CD4-positive, alpha-beta memory T cell (primary cell): ENCODE data around the gene DUS1L. TPM values are rescaled to one million over a fixed set of nuclear protein-coding genes. Genes with fewer than 3 reads are reported as not detected.

Experiments used
- CTCF ChIA-PET: fragments of 350-600 bp; sonication (Branson Sonifier 250); formaldehyde crosslinking; loops from one replicate; lab custom pipeline; 2021; ENCODE audit warnings: inconsistent platforms; ENCODE audit not compliant: partially characterized antibody; lab: Charles Lee
- POLR2A ChIA-PET: fragments of 350-600 bp; sonication (Branson Sonifier 250); formaldehyde crosslinking; loops from one replicate; lab custom pipeline; 2021; ENCODE audit not compliant: partially characterized antibody; lab: Charles Lee
- DNase-seq, 5 donors: peaks; one replicate each; pipeline versions ENCODE4 v3.0.0 to v3.0.0-alpha.2; 2020 to 2022; ENCODE audit warnings: mixed read lengths in 1 of 5
- H3K27ac ChIP-seq: one replicate; pipeline ENCODE4 v1.7.0; 2013; ENCODE audit warnings: low read depth, low read length
- H3K27me3 ChIP-seq: 2 replicates; pipeline ENCODE4 v1.7.0; 2013; ENCODE audit warnings: mild to moderate bottlenecking, low read length, moderate library complexity; ENCODE audit not compliant: insufficient read depth
- H3K36me3 ChIP-seq: 2 replicates; pipeline ENCODE4 v1.7.0; 2013; ENCODE audit warnings: mild to moderate bottlenecking, low read length, moderate library complexity; ENCODE audit not compliant: insufficient read depth
- H3K4me1 ChIP-seq: 2 replicates; pipeline ENCODE4 v1.7.0; 2013; ENCODE audit warnings: mild to moderate bottlenecking, low read length, moderate library complexity; ENCODE audit not compliant: insufficient read depth
- H3K4me3 ChIP-seq, 2 donors: one replicate each; pipeline ENCODE4 v1.7.0; 2013; ENCODE audit warnings: low read length in 2 of 2, mild to moderate bottlenecking in 1 of 2
- H3K9me3 ChIP-seq, 2 donors: one replicate each; pipeline ENCODE4 v1.7.0; 2013; ENCODE audit warnings: low read length in 2 of 2, control low read depth in 1 of 2; ENCODE audit not compliant: control insufficient read depth in 1 of 2
- H3K27ac Mint-ChIP-seq, 7 donors: one replicate each; pipeline ENCODE4 v1.8.0; 2020 to 2021; ENCODE audit warnings: mixed read lengths in 7 of 7, mild to moderate bottlenecking in 6 of 7, inconsistent platforms in 3 of 7, moderate library complexity in 3 of 7
- H3K27me3 Mint-ChIP-seq, 2 donors: one replicate each; pipeline ENCODE4 v1.8.0; 2020 to 2021; ENCODE audit warnings: mixed read lengths in 2 of 2
- H3K36me3 Mint-ChIP-seq, 2 donors: one replicate each; pipeline ENCODE4 v1.8.0; 2020 to 2021; ENCODE audit warnings: mixed read lengths in 2 of 2, inconsistent platforms in 1 of 2, mild to moderate bottlenecking in 1 of 2
- H3K4me1 Mint-ChIP-seq, 4 donors: one replicate each; pipeline ENCODE4 v1.8.0; 2020 to 2021; ENCODE audit warnings: mixed read lengths in 4 of 4, mild to moderate bottlenecking in 1 of 4
- H3K4me3 Mint-ChIP-seq, 8 donors: one replicate each; pipeline ENCODE4 v1.8.0; 2020 to 2021; ENCODE audit warnings: mixed read lengths in 8 of 8, mild to moderate bottlenecking in 7 of 8, moderate library complexity in 6 of 8, inconsistent platforms in 3 of 8
- H3K9me3 Mint-ChIP-seq, 8 donors: one replicate each; pipeline ENCODE4 v1.8.0; 2020 to 2021; ENCODE audit warnings: mixed read lengths in 8 of 8, mild to moderate bottlenecking in 5 of 8, inconsistent platforms in 3 of 8, moderate library complexity in 1 of 8
- intact Hi-C: fragments of 100-400 bp; cut with micrococcal nuclease; formaldehyde crosslinking; loops from one replicate; pipeline ENCODE4 v1.15.1; 2023
- polyA plus RNA-seq, 2 donors: library from polyadenylated mRNA; unstranded; fragments of 300-500 nt; fragmentation: Illumina TruSeq; gene quantifications; one replicate each; pipeline ENCODE4 v1.2.3, GENCODE V29; 2021
- total RNA-seq, 2 experiments: library from RNA; stranded (reverse); gene quantifications; one replicate each; pipeline ENCODE4 v1.2.3, GENCODE V29; 2021

DUS1L gene
- total and polyA plus RNA-seq, 4 experiments from 2014 or later = 48.1 to 141 (median 139) TPM

GRCh38 chr17:82106688-82107305 lies 41.2 kb upstream of the DUS1L start:
- Histone ChIP-seq H3K27ac (peak overlapping the region; percentile 65), H3K4me1 (peaks cover 35% of the 10 kb centered on the region), H3K4me3 (peak overlapping the region; percentile 63 to 84), H3K27me3 (no peaks in the 10 kb centered on the region), H3K36me3 (no peaks in the 10 kb centered on the region), H3K9me3 (no peaks in the 10 kb centered on the region)
- POLR2A ChIA-PET = interaction anchor here (0.7 to 6.3 kb wide), 20 partner anchors 9 to 274 kb away, joined by 3 to 65 read pairs (median 5); partner anchors contain the start of genes CENPX, DCXR, DUS1L and FASN
- H3K9me3 Mint-ChIP-seq = no peaks in the 10 kb centered on the region
- peak overlapping the region; percentile 86 to 94 (median 89) for H3K4me3 Mint-ChIP-seq
- H3K36me3 Mint-ChIP-seq = peaks cover 2 to 3% of the 10 kb centered on the region in 2 donors
- intact Hi-C loops = loop anchor here (1.0 kb wide), 1 partner anchor 20 kb away; no protein-coding TSS in a partner anchor
- peaks cover 9 to 51% (median 23%) of the 10 kb centered on the region in 4 donors for H3K4me1 Mint-ChIP-seq
- CTCF ChIA-PET = interaction anchor here (0.9 to 2.6 kb wide), 6 partner anchors 10 to 99 kb away, joined by 3 to 14 read pairs (median 5); partner anchors contain the start of gene DCXR
- peak overlapping the region; percentile 94 to 98 (median 97) for H3K27ac Mint-ChIP-seq
- DNase-seq = no peak
- no peaks in the 10 kb centered on the region for H3K27me3 Mint-ChIP-seq

GRCh38 chr17:82105882-82106687 lies 40.5 kb upstream of the DUS1L start:
- Histone ChIP-seq H3K9me3 (no peaks in the 10 kb centered on the region), H3K36me3 (no peaks in the 10 kb centered on the region), H3K4me3 (peak overlapping the region; percentile 63 to 84), H3K27ac (peak overlapping the region; percentile 65), H3K27me3 (no peaks in the 10 kb centered on the region), H3K4me1 (peaks cover 35% of the 10 kb centered on the region)
- Mint-ChIP-seq H3K27ac (peak overlapping the region; percentile 94 to 98 (median 97)), H3K9me3 (no peaks in the 10 kb centered on the region), H3K36me3 (peaks cover 2 to 3% of the 10 kb centered on the region in 2 donors), H3K4me3 (peak overlapping the region; percentile 86 to 94 (median 89)), H3K27me3 (no peaks in the 10 kb centered on the region), H3K4me1 (peaks cover 9 to 51% (median 23%) of the 10 kb centered on the region in 4 donors)
- DNase-seq = peak; percentile 52 to 67 (median 54)
- ChIA-PET POLR2A (interaction anchor here (0.7 to 6.3 kb wide), 21 partner anchors 8 to 273 kb away, joined by 3 to 65 read pairs (median 5); partner anchors contain the start of genes CENPX, DCXR, DUS1L and FASN), CTCF (interaction anchor here (0.6 to 2.6 kb wide), 7 partner anchors 9 to 100 kb away, joined by 3 to 14 read pairs (median 5); partner anchors contain the start of gene DCXR)
- intact Hi-C loops = loop anchor here (1.0 kb wide), 1 partner anchor 20 kb away; no protein-coding TSS in a partner anchor

- DNase-seq = no peak
- no peaks in the 10 kb centered on the region for H3K27me3 ChIP-seq
- Mint-ChIP-seq H3K36me3 (peaks cover 2 to 3% of the 10 kb centered on the region in 2 donors), H3K27ac (peak overlapping the region; percentile 67 to 98 (median 94)), H3K9me3 (no peaks in the 10 kb centered on the region), H3K4me3 (peak overlapping the region; percentile 45 to 94 (median 88)), H3K4me1 (peaks cover 9 to 51% (median 22%) of the 10 kb centered on the region in 4 donors), H3K27me3 (no peaks in the 10 kb centered on the region)
- intact Hi-C loops = no loop called here
- peak overlapping the region; percentile 63 to 84 for H3K4me3 ChIP-seq
- POLR2A ChIA-PET = interaction anchor here (0.7 to 6.3 kb wide), 15 partner anchors 7 to 272 kb away, joined by 3 to 65 read pairs (median 6); partner anchors contain the start of genes CENPX, DCXR, DUS1L and FASN
- H3K9me3 ChIP-seq = no peaks in the 10 kb centered on the region
- peak overlapping the region; percentile 65 for H3K27ac ChIP-seq
- peaks cover 35% of the 10 kb centered on the region for H3K4me1 ChIP-seq
- CTCF ChIA-PET = interaction anchor here (0.6 to 2.6 kb wide), 6 partner anchors 8 to 101 kb away, joined by 3 to 14 read pairs (median 5); partner anchors contain the start of gene DCXR
- no peaks in the 10 kb centered on the region for H3K36me3 ChIP-seq
These were observed 39.8 kb upstream of the DUS1L start for GRCh38 chr17:82105417-82105881.

GRCh38 chr17:82104797-82105416 lies 39.3 kb upstream of the DUS1L start:
- ChIA-PET CTCF (interaction anchor here (1.0 to 2.6 kb wide), 2 partner anchors 23 to 75 kb away, joined by 3 to 14 read pairs; no protein-coding TSS in a partner anchor), POLR2A (interaction anchor here (1.9 to 6.3 kb wide), 2 partner anchors 22 to 82 kb away, joined by 9 to 65 read pairs; partner anchors contain the start of genes CENPX and LRRC45)
- peaks cover 8 to 53% (median 20%) of the 10 kb centered on the region in 4 donors for H3K4me1 Mint-ChIP-seq
- intact Hi-C loops = no loop called here
- H3K9me3 Mint-ChIP-seq = no peaks in the 10 kb centered on the region
- Histone ChIP-seq H3K4me1 (peaks cover 35% of the 10 kb centered on the region), H3K4me3 (no peak overlapping the region), H3K27ac (peak overlapping the region; percentile 65), H3K9me3 (no peaks in the 10 kb centered on the region), H3K27me3 (no peaks in the 10 kb centered on the region), H3K36me3 (no peaks in the 10 kb centered on the region)
- H3K27me3 Mint-ChIP-seq = no peaks in the 10 kb centered on the region
- H3K27ac Mint-ChIP-seq = peak overlapping the region; percentile 67 to 98 (median 86)
- peak overlapping the region; percentile 41 to 89 (median 56) for H3K4me3 Mint-ChIP-seq
- DNase-seq = no peak
- peaks cover 2 to 3% of the 10 kb centered on the region in 2 donors for H3K36me3 Mint-ChIP-seq

- Histone ChIP-seq H3K4me1 (peaks cover 44% of the 10 kb centered on the region), H3K4me3 (no peak overlapping the region), H3K27ac (no peak overlapping the region), H3K9me3 (no peaks in the 10 kb centered on the region), H3K27me3 (no peaks in the 10 kb centered on the region), H3K36me3 (no peaks in the 10 kb centered on the region)
- Mint-ChIP-seq H3K27ac (peak overlapping the region in 4 of 7 donors; percentile 57 to 89 (median 80)), H3K9me3 (no peaks in the 10 kb centered on the region), H3K4me1 (peaks cover 8 to 54% (median 19%) of the 10 kb centered on the region in 4 donors), H3K4me3 (no peak overlapping the region), H3K27me3 (no peaks in the 10 kb centered on the region), H3K36me3 (peaks cover 2 to 3% of the 10 kb centered on the region in 2 donors)
- intact Hi-C loops = no loop called here
- CTCF ChIA-PET = interaction anchor here (1.0 kb wide), 1 partner anchor 24 kb away, joined by 3 read pairs; no protein-coding TSS in a partner anchor
- peak in 1 of 5 donors; percentile 29 for DNase-seq
- POLR2A ChIA-PET = interaction anchor here (1.4 to 6.3 kb wide), 2 partner anchors 23 to 74 kb away, joined by 4 to 65 read pairs; no protein-coding TSS in a partner anchor
These were observed 38.2 kb upstream of the DUS1L start for GRCh38 chr17:82103553-82104451.
